Activated CD4-positive, alpha-beta T cell treated with anti-CD3 and anti-CD28 coated beads for 24 hours (primary cell): Measurements from ENCODE around the gene KAT7.
"Not testable (repeated sequence)": the region's sequence is repeated elsewhere in the genome, so short reads cannot be mapped to it uniquely, and the experiment has no call there.

Experiments used
- DNase-seq, 2 donors: peaks; one replicate each; pipeline ENCODE4 v3.0.0-alpha.2; 2020; ENCODE audit warnings: low read depth in 2 of 2

KAT7 gene

DNA sequence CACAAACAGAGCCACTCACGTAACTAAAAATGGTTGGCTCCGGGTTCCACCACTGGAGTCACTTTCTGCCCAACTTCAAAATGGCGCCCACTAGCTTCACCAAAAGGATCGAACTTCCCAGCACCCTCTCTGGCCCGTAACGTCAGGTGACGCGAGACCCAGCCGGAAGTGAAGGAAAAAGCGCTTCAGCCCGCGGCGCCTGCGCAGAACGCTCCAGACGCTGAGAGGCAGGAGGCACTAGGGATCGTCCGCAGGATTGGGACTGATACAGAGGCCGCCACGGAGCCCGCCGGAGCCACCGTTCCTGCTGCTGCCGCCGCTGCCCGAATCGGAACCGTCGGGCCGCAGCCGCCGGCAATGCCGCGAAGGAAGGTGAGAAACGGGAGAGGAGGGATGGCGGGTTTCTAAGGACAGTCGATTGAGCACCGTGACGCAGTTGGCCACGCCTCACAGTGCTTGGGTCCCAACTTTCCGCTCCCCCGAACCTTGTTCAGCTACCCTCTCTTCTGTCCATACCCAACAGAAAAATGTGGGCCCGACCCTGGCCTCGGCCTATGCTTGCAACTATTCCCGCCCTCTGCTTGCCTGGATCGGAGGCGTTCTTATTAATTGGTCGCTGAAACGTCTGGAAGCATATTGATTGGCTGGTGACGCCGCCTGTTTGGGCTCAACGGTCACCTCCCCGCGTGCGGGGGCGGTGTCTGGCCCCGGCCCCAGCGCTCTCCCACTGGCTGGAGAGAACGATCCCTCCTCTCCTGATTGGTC, at the start of gene KAT7:
KAT7 (plus strand) TSS at position 204 of the 765 bp plus-strand sequence; CDS start at position 358, 154 bp downstream.
- peak; percentile 96 for DNase-seq

DNA sequence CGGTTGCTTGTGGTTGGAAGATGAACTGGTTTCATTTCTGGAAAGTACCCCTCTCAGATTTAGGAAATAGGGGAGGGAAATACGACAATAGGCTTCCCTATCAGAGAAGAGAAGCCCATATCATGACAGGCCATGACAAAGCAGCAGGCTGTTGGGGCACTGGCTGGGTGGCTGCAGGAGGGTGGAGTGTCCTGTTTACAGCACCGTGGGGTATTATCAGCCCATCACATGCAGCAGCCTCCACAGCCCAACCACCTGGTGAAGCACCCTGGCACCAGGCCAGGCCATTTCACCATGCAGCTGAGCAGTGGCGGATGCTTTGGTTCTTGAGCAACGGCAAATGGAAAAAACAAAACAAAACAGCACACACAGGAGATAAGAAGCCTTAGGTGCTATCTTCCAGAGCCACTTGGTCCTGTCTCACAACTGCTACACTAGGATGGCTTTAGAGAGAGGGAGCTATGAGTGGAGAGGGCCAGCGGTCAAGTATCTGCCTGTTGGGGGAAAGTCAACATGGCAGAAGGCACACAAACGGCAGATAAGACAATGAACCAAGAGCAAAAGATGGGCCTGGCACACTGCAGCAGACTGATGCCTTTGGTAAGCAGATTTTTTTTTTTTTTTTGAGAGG, 48.7 kb upstream of the KAT7 start:
- DNase-seq, result peak; percentile 56 to 66

DNA sequence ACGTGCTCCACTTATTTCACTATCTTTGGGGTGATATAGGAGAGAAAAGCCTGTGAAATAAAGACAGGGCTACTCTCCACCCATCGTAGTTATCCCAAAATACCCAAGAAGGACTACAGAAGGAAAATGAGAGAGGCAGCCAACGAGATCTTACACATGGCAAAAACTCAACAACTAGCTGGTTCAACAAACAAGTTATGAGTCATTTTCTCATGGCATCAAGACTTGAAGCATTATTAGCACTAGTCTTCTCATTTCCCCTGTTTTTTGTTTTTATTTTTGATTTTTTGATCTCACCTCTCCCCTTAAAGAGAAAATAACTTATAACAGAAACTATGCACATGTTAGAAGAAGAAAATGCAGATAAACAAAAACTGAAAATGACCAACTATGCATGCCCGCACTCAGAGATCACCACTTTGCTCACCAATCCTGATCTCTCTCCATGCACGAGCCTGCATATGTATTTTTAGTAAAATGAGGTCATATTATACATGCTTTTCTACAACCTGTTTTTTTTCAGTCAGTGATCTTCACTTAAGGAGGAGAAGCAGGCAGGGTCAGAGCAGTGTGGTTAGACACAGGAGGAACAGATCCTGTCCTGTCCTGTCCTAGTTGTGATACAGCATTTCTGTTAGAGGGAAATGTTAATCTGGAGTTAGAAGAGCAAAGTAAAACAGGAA, 47.3 kb upstream of the KAT7 start:
- no peak for DNase-seq

DNA sequence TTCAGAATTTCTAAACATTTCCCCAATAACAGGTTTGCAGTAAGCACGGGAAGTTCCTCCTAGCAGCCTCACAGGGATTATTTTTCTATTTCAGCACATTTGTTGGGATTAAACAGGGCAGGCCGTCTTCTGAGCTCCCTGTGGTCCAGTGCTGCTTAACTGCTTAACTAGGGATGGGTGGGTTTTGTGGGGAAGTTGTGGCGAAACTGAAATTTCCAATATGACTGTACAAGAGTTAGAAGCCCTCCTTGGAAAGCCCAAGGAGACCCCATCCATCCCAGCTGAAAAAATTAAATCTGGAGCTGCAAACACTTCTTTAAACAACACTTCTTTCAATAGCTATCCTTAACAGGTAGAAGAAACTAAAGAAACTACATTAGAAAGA, 46.8 kb upstream of the KAT7 start:
- no peak for DNase-seq

DNA sequence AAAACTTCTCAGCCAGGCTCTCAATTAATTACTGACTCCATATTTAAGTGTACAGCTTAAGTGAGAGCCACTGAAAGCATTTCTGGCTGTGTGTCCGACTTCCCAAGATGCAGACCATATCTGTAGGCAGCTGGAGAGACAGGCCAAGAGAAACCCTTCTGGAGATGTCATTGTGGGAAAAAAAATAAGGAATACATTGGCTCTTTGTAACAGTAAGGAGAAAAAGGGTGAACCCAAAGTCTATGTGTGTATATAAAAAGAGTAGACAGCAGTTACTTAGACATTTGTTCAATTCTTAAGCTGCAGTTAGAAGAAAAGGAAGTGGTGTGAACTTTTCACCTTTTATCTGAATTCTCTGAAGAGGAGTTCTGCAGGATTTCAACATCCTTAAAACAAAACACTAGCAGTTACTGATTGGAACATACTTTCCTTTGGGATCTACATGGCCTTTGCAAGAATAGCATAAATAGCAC, 46.3 kb upstream of the KAT7 start:
- no peak for DNase-seq

DNA sequence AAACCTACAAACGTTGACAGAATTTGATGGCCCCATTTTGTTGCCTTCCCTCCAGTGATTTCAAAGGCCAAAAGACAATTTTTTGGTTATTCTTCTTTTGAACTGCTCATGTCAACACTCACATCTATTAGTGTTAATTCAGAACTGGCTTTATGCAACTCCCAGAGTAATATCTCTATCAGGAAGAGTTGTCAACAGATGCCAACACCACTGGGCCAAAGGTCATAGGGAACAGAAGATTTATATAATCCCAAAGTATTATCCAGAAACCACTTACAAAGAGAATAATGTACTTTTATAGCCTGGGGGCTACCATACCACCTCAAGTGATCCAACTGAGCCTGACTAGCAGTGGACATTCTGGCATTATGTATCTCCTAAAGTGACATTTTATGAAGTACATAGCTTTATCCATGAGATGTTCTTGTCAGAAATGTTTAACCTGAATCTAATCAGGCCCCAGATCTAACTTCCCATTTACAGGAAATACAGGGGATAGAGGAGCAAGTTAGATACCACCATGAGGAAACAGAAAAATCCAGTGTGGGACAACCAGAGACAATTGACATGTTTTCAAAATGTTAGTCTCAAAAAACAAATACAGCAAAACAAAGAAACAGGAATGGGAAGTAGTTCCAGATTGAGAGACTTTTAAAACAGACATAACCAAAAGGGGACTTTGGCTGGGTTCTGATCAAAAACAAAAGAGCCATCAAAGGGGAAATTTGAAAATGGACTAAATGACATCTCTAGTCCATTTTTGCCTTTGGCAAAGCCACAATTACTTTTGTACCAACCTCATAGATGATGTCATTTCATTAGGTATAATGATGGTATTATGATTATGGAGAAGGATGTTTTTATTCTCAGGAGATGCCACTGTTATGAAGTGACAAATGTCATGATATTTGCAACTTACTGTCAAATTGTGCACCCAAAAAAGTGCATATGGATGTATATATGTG, 43.0 kb upstream of the KAT7 start:
- DNase-seq, result no peak

DNA sequence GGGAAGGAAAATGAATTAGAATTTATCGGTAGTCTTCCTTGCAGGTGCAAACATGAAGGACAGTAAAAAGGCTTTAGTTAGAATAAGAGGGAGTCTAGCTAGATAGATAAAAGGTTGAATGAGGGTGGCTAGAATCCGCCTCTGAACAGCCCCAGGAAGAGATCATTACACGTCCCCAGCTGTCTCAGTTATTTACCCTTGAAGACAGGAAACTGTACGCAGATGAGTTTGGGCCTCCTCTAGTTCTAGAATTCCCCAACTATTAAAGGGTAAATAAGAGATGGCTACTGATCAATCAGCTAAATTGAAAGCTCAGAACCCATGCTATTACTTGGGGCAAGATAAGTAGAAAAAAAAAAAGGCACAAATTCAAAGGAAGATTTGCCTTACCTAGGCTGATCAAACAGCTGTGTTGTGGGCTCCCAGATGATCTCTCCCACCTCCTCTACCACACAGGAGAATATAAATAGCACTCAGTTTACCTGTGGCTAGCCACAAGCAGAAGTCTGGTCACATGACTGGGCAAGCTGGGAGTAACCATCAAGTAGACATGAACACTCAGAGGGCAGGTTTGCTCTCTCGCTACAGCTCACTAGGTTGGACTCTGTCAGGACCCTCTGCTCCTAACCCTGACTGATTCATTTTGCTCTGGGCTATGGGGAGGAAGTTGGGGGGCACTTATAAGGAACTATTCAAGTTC, 41.5 kb upstream of the KAT7 start:
- DNase-seq, result no peak

DNA sequence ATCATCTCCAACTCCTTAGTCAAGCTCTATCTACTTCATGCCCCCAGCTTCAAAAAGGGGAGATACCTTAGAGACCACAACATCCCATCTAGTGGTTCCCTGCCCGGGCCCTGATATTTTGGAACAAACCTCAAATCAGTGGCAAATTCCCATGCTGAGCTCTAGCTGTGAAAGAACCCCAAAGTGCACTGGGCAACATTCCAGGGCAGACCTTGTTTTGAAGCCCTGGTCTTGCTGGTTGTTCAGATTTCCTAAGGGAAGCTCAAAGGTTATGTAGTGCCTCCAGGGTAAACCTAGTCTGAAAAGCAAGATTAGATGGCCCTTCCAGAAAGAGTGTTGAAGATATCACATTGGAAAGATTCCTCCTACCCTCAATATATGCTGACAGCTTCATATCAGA, 40.8 kb upstream of the KAT7 start:
- no peak for DNase-seq

DNA sequence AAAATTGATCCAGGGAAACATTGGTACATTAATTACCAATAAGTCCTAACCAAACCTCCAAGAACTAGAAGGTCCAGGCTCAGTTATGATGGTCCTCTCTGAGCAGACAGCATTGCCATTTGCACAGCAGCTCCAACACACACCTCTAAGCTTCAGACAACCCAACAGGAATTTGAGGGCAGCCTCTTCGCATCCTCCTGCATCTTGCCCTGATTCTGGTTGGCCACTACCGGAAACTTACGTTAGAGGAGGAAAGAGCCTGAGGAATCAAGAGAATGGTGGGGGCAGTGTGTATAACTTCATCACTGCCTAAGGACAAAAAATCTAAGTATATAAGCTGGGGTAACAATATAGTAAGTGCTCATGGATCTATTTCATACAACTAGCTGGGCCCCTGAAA, 40.3 kb upstream of the KAT7 start:
- no peak for DNase-seq

DNA sequence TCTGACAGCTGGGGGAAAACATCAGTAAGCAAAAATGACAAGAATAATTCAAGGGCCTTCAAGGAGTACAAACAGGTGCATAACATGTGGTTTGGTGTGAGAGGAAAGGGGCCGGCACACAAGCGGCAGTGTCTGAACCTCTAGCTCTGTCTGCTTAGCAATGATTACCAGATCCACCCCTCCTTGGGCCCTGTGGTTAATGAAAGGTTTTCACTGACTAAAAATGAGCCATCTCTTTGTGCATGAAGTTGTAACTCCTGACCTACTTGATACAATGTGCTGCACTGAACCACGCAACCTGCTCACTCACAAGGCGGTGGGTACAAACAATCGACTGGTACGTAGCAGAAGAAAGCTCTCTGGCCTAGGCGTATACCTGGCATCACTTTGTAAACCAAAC, 39.7 kb upstream of the KAT7 start:
- peak; percentile 20 to 48 for DNase-seq

DNA sequence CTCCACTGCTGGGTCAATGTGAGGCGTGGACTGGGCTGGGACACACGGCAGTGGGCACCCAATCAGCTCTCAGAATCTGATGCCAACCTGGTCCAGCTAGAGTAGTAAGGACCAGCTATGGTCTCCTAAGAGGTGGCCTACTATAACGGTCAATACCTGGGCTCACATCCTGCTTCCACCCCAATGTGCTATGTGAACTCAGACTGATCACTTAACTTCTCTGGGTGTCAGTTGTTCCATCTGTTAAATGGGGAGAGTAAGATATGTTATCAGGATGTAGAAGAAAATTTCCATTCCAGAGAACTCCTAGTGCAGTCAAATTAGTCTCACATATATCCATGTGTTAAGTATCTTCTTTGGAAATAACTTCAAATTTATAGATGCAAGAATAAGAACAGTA, 38.8 kb upstream of the KAT7 start:
- no peak for DNase-seq

DNA sequence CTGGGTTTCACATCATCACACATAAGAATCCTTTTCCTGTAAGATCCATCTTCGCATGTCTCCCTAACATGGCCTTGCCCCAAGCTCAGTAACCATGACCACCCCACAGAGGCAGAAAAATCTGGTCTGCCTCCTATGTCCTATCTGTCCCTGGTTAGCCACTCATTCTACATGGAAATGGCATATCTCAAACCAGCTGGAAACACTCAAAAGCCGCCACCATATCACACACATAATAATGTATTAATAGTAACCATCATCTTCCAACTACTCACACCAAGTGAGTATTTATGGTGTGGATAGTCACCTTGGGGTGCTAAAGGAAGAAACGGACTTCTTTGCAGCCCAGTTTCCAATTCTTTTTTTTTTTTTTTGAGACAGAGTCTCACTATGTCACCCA, 36.0 kb upstream of the KAT7 start:
- DNase-seq, result no peak

DNA sequence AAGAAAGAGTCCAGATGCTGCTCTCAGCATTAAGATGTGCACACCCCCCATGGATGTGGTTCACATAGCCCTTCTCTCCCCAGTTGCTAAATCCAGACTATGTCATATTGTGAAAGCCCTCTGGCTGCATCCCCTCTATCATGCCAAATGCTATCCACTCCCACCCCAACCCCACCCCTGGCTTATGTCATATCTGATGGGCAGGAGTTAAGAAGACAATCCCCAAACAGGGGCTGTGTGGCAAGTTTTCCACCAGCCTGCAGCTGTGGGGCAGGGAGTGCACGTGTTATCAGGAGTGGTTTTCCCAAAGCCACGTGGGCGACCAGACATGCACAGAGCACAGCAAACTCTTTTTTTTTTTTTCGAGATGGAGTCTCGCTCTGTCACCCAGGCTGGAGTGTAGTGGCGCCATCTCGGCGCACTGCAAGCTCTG, 34.5 kb upstream of the KAT7 start:
- DNase-seq, result no peak

DNA sequence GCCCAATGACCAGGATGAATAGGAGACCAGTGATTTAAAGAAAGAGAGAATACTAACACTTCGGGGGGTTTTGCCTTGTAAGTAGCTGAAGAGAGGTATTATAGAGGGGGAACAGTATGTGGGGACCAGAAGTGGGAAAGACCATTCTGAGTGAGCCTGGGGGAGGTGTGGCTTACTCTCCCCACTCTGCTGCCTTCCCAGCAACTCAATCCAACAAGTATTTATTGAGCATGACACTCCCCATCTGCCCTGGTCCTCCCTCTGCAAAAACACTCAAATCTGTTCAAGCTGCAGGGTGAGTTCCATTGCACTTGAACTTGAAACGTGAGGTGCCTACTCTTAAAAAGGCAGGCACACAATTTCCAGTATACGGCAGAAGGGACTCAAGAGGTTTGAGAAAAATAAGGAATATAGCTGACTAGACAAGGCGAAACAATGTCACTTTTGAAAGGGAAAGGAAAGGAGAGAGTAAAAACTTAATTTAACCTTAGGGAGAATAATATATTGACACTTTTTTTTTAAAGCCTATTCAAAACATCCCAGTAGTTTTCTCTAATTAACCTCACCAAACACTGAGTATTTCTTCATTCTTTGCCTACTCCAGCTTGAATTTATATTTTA, 32.7 kb upstream of the KAT7 start:
- DNase-seq, result no peak

DNA sequence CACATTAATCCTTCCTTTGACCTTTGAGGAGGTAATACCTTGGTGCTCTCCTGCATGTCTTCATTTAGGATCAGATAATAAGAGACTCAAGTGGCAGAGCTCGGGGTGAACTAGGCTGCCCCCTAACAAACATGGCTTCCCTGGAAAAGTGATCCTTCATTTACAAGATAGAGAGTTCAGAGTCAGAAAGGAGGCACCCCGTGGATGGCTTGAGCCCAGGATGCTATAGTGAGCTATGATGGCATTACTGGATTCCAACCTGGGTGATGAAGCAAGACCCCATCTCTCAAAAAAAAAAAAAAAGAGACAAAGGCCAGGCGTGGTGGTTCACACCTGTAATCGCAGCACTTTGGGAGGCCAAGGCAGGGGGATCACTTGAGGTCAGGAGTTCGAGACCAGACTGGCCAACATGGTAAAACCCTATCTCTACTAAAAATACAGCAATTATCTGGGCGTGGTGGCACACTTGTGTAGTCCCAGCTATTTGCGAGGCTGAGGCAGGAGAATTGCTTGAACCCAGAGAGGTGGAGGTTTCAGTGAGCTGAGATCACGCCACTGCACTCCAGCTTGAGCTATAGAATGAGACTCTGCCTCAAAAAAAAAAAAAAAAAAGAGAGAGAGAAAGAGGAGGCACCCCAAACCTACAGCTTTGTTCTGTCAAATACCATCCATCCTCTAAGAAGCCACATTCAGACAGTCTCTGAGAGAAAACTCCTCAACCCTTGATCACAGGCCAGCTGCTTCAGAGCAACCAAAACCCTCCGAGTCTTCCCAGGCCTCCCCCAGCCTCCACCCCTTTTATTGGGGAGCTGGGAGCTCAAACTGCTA, 31.9 kb upstream of the KAT7 start:
- DNase-seq, result no peak

DNA sequence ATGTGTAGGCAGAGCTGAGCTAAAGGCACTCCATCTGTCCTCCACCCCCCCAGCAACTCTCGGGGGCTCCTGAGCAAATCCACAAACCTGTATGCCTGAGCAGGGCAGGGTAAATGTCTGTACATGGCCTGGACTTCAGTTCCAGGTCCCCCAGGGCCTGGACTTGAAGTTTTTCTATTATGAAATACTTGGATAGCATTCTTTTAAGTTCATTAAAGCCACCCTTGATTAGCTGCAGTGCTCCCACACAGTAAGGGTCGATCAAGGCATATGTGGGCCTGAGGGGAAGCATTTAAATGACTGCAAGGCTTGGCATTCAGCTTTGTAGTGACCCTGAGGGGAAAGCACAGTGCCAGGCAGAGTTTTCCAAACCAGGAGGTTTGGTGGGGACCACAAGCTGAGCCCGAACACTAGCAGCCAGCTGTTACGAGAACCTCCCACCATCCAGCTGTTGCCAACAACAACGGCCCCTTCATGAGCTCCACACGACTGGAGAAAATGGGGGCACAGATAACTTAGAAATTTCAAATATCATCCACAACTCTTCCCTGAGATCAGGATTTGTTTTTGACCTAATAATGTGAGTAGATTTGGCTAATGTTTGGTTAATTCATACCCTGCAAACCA, 31.2 kb upstream of the KAT7 start:
- DNase-seq, result no peak

DNA sequence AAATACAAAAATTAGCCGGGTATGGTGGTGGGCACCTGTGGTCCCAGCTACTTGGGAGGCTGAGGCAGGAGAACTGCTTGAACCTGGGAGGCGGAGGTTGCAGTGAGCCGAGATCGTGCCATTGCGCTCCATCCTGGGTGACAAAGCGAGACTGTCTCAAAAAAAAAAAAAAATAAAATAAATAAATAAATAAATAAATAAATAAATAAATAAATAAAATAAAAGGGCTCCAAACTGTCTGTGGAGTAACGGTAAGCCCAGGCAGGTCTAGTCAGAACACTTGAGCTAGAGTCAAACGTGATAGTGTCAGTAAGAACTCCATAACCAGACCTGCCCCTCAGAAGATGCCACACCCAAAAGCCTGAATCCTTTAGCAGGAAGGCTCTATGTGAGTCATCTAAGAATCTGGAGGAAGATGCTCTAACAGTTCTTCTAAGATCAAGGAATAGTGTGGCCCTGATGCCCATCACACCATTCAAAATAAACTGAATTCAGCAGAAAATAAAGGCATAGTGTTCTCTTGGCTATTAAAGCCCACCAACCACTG, 29.9 kb upstream of the KAT7 start:
- not testable (repeated sequence) for DNase-seq

DNA sequence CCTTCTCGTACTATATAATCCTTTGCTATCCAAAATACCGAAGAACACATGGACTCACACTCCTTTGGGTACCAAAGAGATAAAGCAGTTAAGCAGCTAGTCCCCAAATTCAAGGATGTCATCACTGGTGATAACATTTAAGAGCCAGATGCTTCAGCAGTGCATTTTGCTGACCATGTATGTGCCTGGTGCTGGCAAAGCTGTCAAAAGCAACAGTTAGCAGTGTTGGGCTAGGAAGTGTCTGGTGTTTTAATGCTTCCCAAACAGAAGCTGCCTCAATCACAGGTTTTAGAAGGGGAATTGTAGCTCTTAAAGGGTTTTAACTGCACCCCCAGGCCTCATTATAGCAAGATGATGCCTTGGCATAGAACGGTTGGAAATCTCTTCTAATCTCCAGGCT, 29.3 kb upstream of the KAT7 start:
- no peak for DNase-seq

DNA sequence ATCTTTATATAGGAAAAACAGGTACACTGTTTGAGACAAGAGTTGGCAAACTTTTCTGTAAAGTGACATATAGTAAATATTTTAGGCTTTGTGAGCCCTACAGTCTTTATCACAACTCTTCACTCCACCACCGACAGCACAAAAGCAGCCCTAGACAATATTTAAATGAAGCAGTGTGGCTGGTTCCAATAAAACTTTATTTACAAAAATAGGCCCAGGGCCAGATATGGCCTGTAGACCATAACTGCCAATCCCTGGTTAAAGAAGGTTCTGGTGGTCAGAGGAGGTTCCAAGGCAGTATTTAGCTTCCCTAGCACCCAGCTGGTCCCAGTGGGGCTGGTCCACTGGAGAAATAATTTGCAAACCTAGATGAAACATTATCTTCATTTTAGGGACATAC, 28.2 kb upstream of the KAT7 start:
- no peak for DNase-seq
